Measurements from ENCODE around the gene SMPD4.
"Not testable (repeated sequence)": the region's sequence is repeated elsewhere in the genome, so short reads cannot be mapped to it uniquely, and the experiment has no call there.

Gene SMPD4

GRCh38 chr2:130154773-130155765 lies 26.3 kb downstream of the SMPD4 start:
- Histone ChIP-seq H3K36me3 (ENCODE audit: insufficient read depth, low read length) (peaks cover 13% of the 10 kb centered on the region), H3K4me3 (ENCODE audit: low read length) (no peak overlapping the region), H3K4me2 (ENCODE audit: low read length) (no peak overlapping the region), H3K4me1 (ENCODE audit: control insufficient read depth, insufficient read depth, low read length) (no peaks in the 10 kb centered on the region), H3K9me3 (replicated peaks; ENCODE audit: low read length) (no peaks in the 10 kb centered on the region), H3K27me3 (ENCODE audit: control insufficient read depth, insufficient read depth, low read length) (no peaks in the 10 kb centered on the region), H3K9ac (ENCODE audit: low read depth, low read length) (no peak overlapping the region)

GRCh38 chr2:130154423-130154770 lies 27.0 kb downstream of the SMPD4 start:
- H3K9me3 ChIP-seq (replicated peaks; ENCODE audit: low read length); H3K27me3 ChIP-seq (ENCODE audit: control insufficient read depth, insufficient read depth, low read length); H3K9ac ChIP-seq (ENCODE audit: low read depth, low read length); H3K4me3 ChIP-seq (ENCODE audit: low read length); H3K4me1 ChIP-seq (ENCODE audit: control insufficient read depth, insufficient read depth, low read length); H3K4me2 ChIP-seq (ENCODE audit: low read length): not testable (repeated sequence)
- peaks cover 13% of the 10 kb centered on the region for H3K36me3 ChIP-seq (ENCODE audit: insufficient read depth, low read length)

- H3K27me3 ChIP-seq (ENCODE audit: control insufficient read depth, insufficient read depth, low read length); H3K4me2 ChIP-seq (ENCODE audit: low read length); H3K9me3 ChIP-seq (replicated peaks; ENCODE audit: low read length); H3K4me3 ChIP-seq (ENCODE audit: low read length); H3K9ac ChIP-seq (ENCODE audit: low read depth, low read length); H3K4me1 ChIP-seq (ENCODE audit: control insufficient read depth, insufficient read depth, low read length): not testable (repeated sequence)
- H3K36me3 ChIP-seq (ENCODE audit: insufficient read depth, low read length) = peaks cover 13% of the 10 kb centered on the region
Measured at GRCh38 chr2:130153721-130154422, 27.5 kb downstream of the SMPD4 start.

- no peaks in the 10 kb centered on the region for H3K9me3 ChIP-seq (replicated peaks; ENCODE audit: low read length)
- no peak overlapping the region for H3K9ac ChIP-seq (ENCODE audit: low read depth, low read length)
- H3K4me3 ChIP-seq (ENCODE audit: low read length) = no peak overlapping the region
- H3K27me3 ChIP-seq (ENCODE audit: control insufficient read depth, insufficient read depth, low read length) = no peaks in the 10 kb centered on the region
- no peak overlapping the region for H3K4me2 ChIP-seq (ENCODE audit: low read length)
- H3K4me1 ChIP-seq (ENCODE audit: control insufficient read depth, insufficient read depth, low read length) = no peaks in the 10 kb centered on the region
- peaks cover 13% of the 10 kb centered on the region for H3K36me3 ChIP-seq (ENCODE audit: insufficient read depth, low read length)
Measured at GRCh38 chr2:130152816-130153595, 28.4 kb downstream of the SMPD4 start.

- peaks cover 13% of the 10 kb centered on the region for H3K36me3 ChIP-seq (ENCODE audit: insufficient read depth, low read length)
- H3K4me1 ChIP-seq (ENCODE audit: control insufficient read depth, insufficient read depth, low read length); H3K4me3 ChIP-seq (ENCODE audit: low read length); H3K4me2 ChIP-seq (ENCODE audit: low read length); H3K9ac ChIP-seq (ENCODE audit: low read depth, low read length); H3K9me3 ChIP-seq (replicated peaks; ENCODE audit: low read length); H3K27me3 ChIP-seq (ENCODE audit: control insufficient read depth, insufficient read depth, low read length): not testable (repeated sequence)
Measured at GRCh38 chr2:130152136-130152815, 29.1 kb downstream of the SMPD4 start.

- H3K9ac ChIP-seq (ENCODE audit: low read depth, low read length); H3K9me3 ChIP-seq (replicated peaks; ENCODE audit: low read length); H3K4me3 ChIP-seq (ENCODE audit: low read length); H3K27me3 ChIP-seq (ENCODE audit: control insufficient read depth, insufficient read depth, low read length); H3K4me2 ChIP-seq (ENCODE audit: low read length); H3K4me1 ChIP-seq (ENCODE audit: control insufficient read depth, insufficient read depth, low read length): not testable (repeated sequence)
- peaks cover 13% of the 10 kb centered on the region for H3K36me3 ChIP-seq (ENCODE audit: insufficient read depth, low read length)
Measured at GRCh38 chr2:130151145-130151512, 30.3 kb downstream of the SMPD4 start.

GRCh38 chr2:130150181-130151144 lies 30.9 kb downstream of the SMPD4 start:
- Histone ChIP-seq H3K9me3 (replicated peaks; ENCODE audit: low read length) (no peaks in the 10 kb centered on the region), H3K36me3 (ENCODE audit: insufficient read depth, low read length) (peaks cover 13% of the 10 kb centered on the region), H3K27me3 (ENCODE audit: control insufficient read depth, insufficient read depth, low read length) (no peaks in the 10 kb centered on the region), H3K4me2 (ENCODE audit: low read length) (no peak overlapping the region), H3K4me1 (ENCODE audit: control insufficient read depth, insufficient read depth, low read length) (no peaks in the 10 kb centered on the region), H3K9ac (ENCODE audit: low read depth, low read length) (no peak overlapping the region), H3K4me3 (ENCODE audit: low read length) (no peak overlapping the region)

- not testable (repeated sequence) for H3K36me3 ChIP-seq (ENCODE audit: insufficient read depth, low read length); H3K4me1 ChIP-seq (ENCODE audit: control insufficient read depth, insufficient read depth, low read length); H3K9ac ChIP-seq (ENCODE audit: low read depth, low read length); H3K4me2 ChIP-seq (ENCODE audit: low read length); H3K9me3 ChIP-seq (replicated peaks; ENCODE audit: low read length); H3K27me3 ChIP-seq (ENCODE audit: control insufficient read depth, insufficient read depth, low read length); H3K4me3 ChIP-seq (ENCODE audit: low read length)
Measured at GRCh38 chr2:130148515-130148914, 32.9 kb downstream of the SMPD4 start.

- Histone ChIP-seq H3K4me3 (ENCODE audit: low read length) (peak within 1 kb of the TSS; percentile 67), H3K4me2 (ENCODE audit: low read length) (peak within 1 kb of the TSS; percentile 82), H3K9ac (ENCODE audit: low read depth, low read length) (peak within 1 kb of the TSS; percentile 30)
- H3K9me3 ChIP-seq (replicated peaks; ENCODE audit: low read length); H3K36me3 ChIP-seq (ENCODE audit: insufficient read depth, low read length); H3K4me1 ChIP-seq (ENCODE audit: control insufficient read depth, insufficient read depth, low read length); H3K27me3 ChIP-seq (ENCODE audit: control insufficient read depth, insufficient read depth, low read length): not testable (repeated sequence)
Measured at GRCh38 chr2:130145006-130145414, 36.4 kb downstream of the SMPD4 start, which contains the start of gene CCDC74B. TSS of gene CCDC74B (minus strand) at chr2:130145112. CDS start at chr2:130144996, 116 bp downstream.

- H3K36me3 ChIP-seq (ENCODE audit: insufficient read depth, low read length); H3K9ac ChIP-seq (ENCODE audit: low read depth, low read length); H3K9me3 ChIP-seq (replicated peaks; ENCODE audit: low read length); H3K4me3 ChIP-seq (ENCODE audit: low read length); H3K4me1 ChIP-seq (ENCODE audit: control insufficient read depth, insufficient read depth, low read length); H3K27me3 ChIP-seq (ENCODE audit: control insufficient read depth, insufficient read depth, low read length); H3K4me2 ChIP-seq (ENCODE audit: low read length): not testable (repeated sequence)
Measured at GRCh38 chr2:130143266-130144039, 37.9 kb downstream of the SMPD4 start.

Data from skeletal muscle satellite cell (primary cell).